Activated T-helper 2 cell treated with anti-CD3 and anti-CD28 coated beads, Interferon-gamma antibody, Interleukin-2, Interleukin-4, amounts not matched to agents 10 μg/mL and 5 μg/mL and 100 μg/mL, durations not matched to agents 14 hours and 24 hours and 36 hours (primary cell): ENCODE data around the gene RING1. TPM values are rescaled to one million over a fixed set of nuclear protein-coding genes. Genes with fewer than 3 reads are reported as not detected.
A peak's percentile ranks its signal among the peaks of the same experiment; 100 is the strongest.

ENCODE experiments used
- DNase-seq: peaks from one replicate; pipeline ENCODE4 v3.0.0; 2021; ENCODE audit warnings: low spot score
- H3K27ac Mint-ChIP-seq: one replicate; pipeline ENCODE4 v1.8.0; 2021; ENCODE audit warnings: mixed read lengths
- H3K27me3 Mint-ChIP-seq: one replicate; pipeline ENCODE4 v1.8.0; 2021; ENCODE audit warnings: low read depth, mixed read lengths
- H3K36me3 Mint-ChIP-seq: one replicate; pipeline ENCODE4 v1.8.0; 2021; ENCODE audit warnings: low read depth, mixed read lengths
- H3K4me1 Mint-ChIP-seq: one replicate; pipeline ENCODE4 v1.8.0; 2021; ENCODE audit warnings: low read depth, mixed read lengths
- H3K4me3 Mint-ChIP-seq: one replicate; pipeline ENCODE4 v1.8.0; 2021; ENCODE audit warnings: low read depth, mild to moderate bottlenecking, moderate library complexity, mixed read lengths
- H3K9me3 Mint-ChIP-seq: one replicate; pipeline ENCODE4 v1.8.0; 2021; ENCODE audit warnings: mixed read lengths
- intact Hi-C: fragments of 100-400 bp; cut with micrococcal nuclease; formaldehyde crosslinking; loops from one replicate; pipeline ENCODE4 v1.15.1; 2023
- total RNA-seq: library from RNA; stranded (reverse); gene quantifications from 2 replicates; pipeline ENCODE4 v1.2.3, GENCODE V29; 2022

RING1 gene
- total RNA-seq, 1 donor from 2014 or later: 46.1 TPM

DNA sequence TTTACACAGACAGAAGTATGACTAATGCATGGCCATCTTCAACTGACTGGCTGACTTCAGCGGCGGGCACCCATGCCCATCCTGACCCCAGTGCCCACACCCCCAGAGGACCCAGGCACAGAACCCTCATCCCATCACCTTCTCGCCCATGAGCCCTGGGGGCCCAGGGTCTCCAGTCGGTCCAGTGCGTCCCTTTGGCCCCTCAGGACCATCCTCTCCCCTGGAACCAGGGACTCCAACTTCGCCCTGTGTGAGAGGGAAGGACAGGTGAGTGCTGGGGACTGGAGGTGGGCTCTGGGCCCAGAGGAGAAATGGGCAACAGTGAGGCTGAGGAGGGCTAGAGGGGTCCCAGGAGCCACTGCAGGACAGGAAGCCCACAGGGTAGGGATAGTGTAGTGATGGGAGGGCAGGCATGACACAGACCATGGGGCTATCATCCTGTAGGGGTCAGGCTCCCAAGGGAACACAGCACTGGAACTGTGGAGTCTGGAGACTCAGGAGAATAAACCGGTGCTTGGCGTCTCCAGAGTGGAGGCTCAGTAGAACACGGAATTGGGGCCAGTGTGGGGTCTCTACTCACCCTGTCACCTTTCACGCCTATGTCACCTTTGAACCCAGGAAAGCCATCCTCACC lies 32.7 kb upstream of the RING1 start:
- intact Hi-C loops: no loop called here
- no peaks in the 10 kb centered on the region for H3K9me3 Mint-ChIP-seq
- DNase-seq: no peak
- H3K27me3 Mint-ChIP-seq: peaks cover 2% of the 10 kb centered on the region
- H3K4me3 Mint-ChIP-seq: no peak overlapping the region
- no peaks in the 10 kb centered on the region for H3K4me1 Mint-ChIP-seq
- H3K27ac Mint-ChIP-seq: no peak overlapping the region
- H3K36me3 Mint-ChIP-seq: no peaks in the 10 kb centered on the region

GRCh38 chr6:33176906-33177305 lies 31.4 kb upstream of the RING1 start:
- no peaks in the 10 kb centered on the region for H3K4me1 Mint-ChIP-seq
- intact Hi-C loops: no loop called here
- H3K9me3 Mint-ChIP-seq: no peaks in the 10 kb centered on the region
- H3K4me3 Mint-ChIP-seq: no peak overlapping the region
- no peak for DNase-seq
- no peak overlapping the region for H3K27ac Mint-ChIP-seq
- H3K36me3 Mint-ChIP-seq: no peaks in the 10 kb centered on the region
- peaks cover 2% of the 10 kb centered on the region for H3K27me3 Mint-ChIP-seq

DNA sequence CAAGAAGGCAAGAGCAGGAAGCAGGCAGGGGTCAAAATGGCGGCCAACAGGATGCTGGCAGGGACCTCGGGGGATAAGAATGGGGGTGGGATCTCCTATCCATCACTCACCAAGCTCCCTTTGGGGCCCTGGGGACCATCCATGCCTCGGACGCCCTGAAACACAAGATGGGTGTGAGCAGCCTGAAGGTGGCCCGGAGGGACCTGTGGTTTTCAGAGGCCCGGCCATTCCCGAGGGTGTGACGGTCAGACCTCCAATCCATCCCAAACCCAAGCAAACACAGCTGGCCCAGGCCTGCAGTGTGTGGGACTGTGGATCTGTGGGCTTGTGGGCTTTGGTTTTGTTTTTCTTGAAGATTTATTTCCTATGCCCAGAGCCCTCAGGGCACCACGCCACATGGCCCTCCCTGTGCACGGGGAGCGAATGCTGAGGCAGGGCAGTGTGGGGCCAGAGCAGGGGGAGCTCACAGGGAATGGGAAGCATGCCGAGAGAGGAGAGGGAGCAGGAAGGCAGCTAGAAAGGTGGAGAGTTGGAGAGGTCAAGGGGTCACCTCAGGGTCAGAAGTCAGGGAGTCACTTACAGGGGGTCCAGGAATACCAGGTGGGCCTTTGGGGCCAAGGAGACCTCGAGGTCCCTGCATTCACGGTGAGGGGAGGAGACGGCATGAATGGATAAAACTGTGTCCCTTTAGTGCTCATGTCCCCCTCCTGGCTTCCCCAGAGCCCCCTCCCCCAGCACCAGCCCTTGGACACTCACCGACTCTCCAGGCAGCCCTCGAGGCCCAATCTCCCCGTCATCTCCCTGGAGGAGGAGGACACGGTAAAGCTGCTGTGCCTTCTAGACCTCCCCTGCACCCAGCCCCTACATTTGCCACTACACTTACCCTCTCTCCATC lies 30.5 kb upstream of the RING1 start:
- Mint-ChIP-seq H3K4me1 (peaks cover 2% of the 10 kb centered on the region), H3K4me3 (no peak overlapping the region), H3K27me3 (peaks cover 2% of the 10 kb centered on the region), H3K9me3 (peaks cover 2% of the 10 kb centered on the region), H3K36me3 (peaks cover 3% of the 10 kb centered on the region), H3K27ac (no peak overlapping the region)
- DNase-seq: no peak
- intact Hi-C loops: no loop called here

GRCh38 chr6:33178755-33179475 lies 29.4 kb upstream of the RING1 start:
- peaks cover 14% of the 10 kb centered on the region for H3K9me3 Mint-ChIP-seq
- H3K27ac Mint-ChIP-seq: no peak overlapping the region

DNA sequence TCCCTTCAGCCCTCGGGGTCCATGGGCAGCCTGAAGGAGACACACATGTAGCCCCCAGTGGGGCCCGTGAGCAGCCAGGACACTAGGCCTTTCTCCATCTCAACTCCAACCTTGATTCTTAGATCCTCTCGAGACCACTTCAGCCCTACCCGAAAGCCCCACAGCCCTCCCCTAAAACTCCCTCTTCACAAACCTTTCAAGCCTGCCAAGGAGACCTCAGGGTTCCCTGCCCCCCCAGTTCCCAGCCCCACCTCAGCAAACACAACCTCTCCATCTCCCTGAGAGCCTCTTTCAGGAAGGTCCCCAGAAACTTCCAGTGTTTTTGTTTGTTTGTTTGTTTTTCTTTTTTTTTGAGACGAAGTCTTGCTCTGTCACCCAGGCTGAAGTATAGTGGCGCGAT lies 27.2 kb upstream of the RING1 start:
- H3K27me3 Mint-ChIP-seq: peaks cover 7% of the 10 kb centered on the region
- H3K4me3 Mint-ChIP-seq: no peak overlapping the region
- H3K4me1 Mint-ChIP-seq: peaks cover 13% of the 10 kb centered on the region
- H3K36me3 Mint-ChIP-seq: peaks cover 14% of the 10 kb centered on the region
- peaks cover 23% of the 10 kb centered on the region for H3K9me3 Mint-ChIP-seq
- no peak overlapping the region for H3K27ac Mint-ChIP-seq
- intact Hi-C loops: no loop called here
- no peak for DNase-seq

More at GRCh38 chr6:33178755-33179475, 29.4 kb upstream of the RING1 start:
- H3K4me3 Mint-ChIP-seq: no peak overlapping the region
- peaks cover 2% of the 10 kb centered on the region for H3K27me3 Mint-ChIP-seq
- DNase-seq: no peak
- peaks cover 13% of the 10 kb centered on the region for H3K4me1 Mint-ChIP-seq
- intact Hi-C loops: no loop called here
- H3K36me3 Mint-ChIP-seq: peaks cover 14% of the 10 kb centered on the region

- Mint-ChIP-seq H3K9me3 (peaks cover 23% of the 10 kb centered on the region), H3K27me3 (peaks cover 19% of the 10 kb centered on the region), H3K4me1 (peaks cover 20% of the 10 kb centered on the region), H3K36me3 (peaks cover 14% of the 10 kb centered on the region), H3K4me3 (peak overlapping the region; percentile 23), H3K27ac (peak overlapping the region; percentile 93)
- no peak for DNase-seq
- intact Hi-C loops: no loop called here
Observed at GRCh38 chr6:33183071-33183683, 25.1 kb upstream of the RING1 start.

DNA sequence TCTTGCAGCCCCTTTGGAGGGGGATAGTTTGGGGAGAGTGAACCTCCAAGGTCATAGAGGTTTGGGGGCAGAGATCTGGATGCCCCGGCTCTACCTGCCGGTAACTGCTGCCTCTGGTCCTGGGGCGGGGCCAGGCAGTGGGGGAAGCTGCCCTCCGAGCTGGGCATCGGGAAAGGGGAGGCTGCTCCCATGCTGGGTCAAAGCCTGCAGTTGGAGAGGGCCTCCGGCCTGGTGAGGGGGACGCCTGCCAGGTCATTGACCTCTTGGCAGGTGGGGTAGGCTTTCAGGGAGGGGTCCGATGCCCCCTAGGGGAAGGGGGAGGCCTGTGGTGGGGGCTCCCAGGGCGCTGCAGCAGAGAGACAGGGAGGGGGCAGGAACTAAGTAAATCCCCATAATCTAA lies 23.1 kb upstream of the RING1 start:
- Mint-ChIP-seq H3K36me3 (peaks cover 14% of the 10 kb centered on the region), H3K4me3 (no peak overlapping the region), H3K4me1 (peaks cover 20% of the 10 kb centered on the region), H3K9me3 (peaks cover 23% of the 10 kb centered on the region), H3K27me3 (peaks cover 29% of the 10 kb centered on the region), H3K27ac (no peak overlapping the region)
- intact Hi-C loops: no loop called here
- DNase-seq: no peak

DNA sequence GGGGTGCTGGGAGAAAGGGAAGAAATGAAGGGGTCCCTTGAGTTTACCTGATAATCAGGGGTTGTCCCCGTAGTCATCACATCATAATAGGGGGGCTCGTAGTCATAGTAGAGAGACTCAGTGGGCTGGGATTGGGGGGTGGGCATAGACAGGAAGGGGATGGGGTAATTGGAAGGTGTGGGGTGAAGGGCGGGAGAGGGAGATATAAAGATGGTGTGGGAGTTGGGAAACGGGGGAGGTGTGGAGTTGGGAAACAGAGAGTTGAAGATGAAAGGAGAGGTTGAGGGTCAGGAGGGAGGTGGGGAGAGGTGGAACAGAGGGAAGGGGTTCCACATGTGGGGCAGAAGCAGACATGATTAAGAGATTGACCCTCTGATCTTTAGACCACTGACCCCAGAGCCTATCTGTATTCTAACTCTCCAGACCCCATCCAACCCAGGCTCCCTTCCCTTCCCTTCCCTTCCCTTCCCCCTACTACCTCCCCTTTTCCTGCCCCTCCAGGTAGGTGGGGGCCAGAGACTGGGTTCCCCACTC lies 22.6 kb upstream of the RING1 start:
- intact Hi-C loops: no loop called here
- Mint-ChIP-seq H3K4me1 (peaks cover 20% of the 10 kb centered on the region), H3K27me3 (peaks cover 33% of the 10 kb centered on the region), H3K36me3 (peaks cover 14% of the 10 kb centered on the region), H3K9me3 (peaks cover 23% of the 10 kb centered on the region), H3K27ac (no peak overlapping the region), H3K4me3 (no peak overlapping the region)
- no peak for DNase-seq

GRCh38 chr6:33187809-33188208 lies 20.5 kb upstream of the RING1 start:
- H3K27me3 Mint-ChIP-seq: peaks cover 50% of the 10 kb centered on the region
- intact Hi-C loops: no loop called here
- H3K4me1 Mint-ChIP-seq: peaks cover 19% of the 10 kb centered on the region
- DNase-seq: no peak
- H3K4me3 Mint-ChIP-seq: no peak overlapping the region
- no peak overlapping the region for H3K27ac Mint-ChIP-seq
- peaks cover 21% of the 10 kb centered on the region for H3K9me3 Mint-ChIP-seq
- H3K36me3 Mint-ChIP-seq: peaks cover 11% of the 10 kb centered on the region

GRCh38 chr6:33189164-33189563 lies 19.1 kb upstream of the RING1 start:
- H3K9me3 Mint-ChIP-seq: peaks cover 7% of the 10 kb centered on the region
- DNase-seq: no peak
- intact Hi-C loops: no loop called here
- peaks cover 9% of the 10 kb centered on the region for H3K36me3 Mint-ChIP-seq
- no peak overlapping the region for H3K27ac Mint-ChIP-seq
- H3K27me3 Mint-ChIP-seq: peaks cover 55% of the 10 kb centered on the region
- no peak overlapping the region for H3K4me3 Mint-ChIP-seq
- peaks cover 10% of the 10 kb centered on the region for H3K4me1 Mint-ChIP-seq

DNA sequence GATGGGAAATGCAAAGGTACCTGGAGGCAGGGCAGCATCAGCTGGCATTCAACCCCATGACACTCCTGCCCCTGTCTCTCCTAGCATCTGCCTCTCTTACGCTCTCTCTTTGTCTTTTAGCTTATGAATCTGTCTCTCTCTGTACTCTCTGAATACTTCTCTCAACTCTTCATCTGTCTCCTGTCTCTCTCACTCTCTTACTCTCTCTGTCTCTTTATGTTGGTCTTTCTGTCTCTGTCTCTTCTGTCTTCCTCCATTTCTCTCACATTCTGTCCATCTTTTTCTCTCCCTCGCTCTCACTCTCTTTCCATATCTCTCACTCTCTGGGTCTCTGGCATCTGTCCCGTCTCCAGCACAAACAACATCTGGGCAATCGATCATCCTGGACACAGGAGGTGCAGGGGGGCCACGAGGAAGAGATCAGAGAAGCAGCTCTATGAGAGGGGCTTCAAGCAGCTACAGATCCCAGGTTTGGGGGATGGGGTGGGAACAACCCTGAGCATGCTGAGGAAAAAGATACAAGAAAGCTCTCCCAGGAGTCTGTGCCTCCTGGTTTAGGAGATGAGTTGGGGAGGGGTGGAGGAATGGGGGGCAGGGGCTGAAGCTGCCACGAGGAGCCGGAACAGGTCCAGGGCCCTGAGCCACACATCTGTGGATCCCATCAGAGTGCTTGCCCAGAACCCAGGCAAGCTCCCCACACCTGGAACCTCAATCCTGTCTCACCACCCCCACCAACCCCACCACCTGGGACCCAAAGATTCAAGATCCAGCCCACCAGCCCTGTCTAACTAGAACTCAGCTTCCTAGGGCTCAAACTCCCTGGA lies 18.5 kb upstream of the RING1 start:
- H3K4me3 Mint-ChIP-seq: no peak overlapping the region
- H3K4me1 Mint-ChIP-seq: peaks cover 10% of the 10 kb centered on the region
- H3K27ac Mint-ChIP-seq: no peak overlapping the region
- peaks cover 53% of the 10 kb centered on the region for H3K27me3 Mint-ChIP-seq
- peaks cover 15% of the 10 kb centered on the region for H3K36me3 Mint-ChIP-seq
- intact Hi-C loops: no loop called here
- peaks cover under 1% of the 10 kb centered on the region for H3K9me3 Mint-ChIP-seq
- DNase-seq: no peak
